Naive thymus-derived CD4-positive, alpha-beta T cell (primary cell): ENCODE measurements around the gene HYAL2. TPM values are rescaled to one million over a fixed set of nuclear protein-coding genes. Genes with fewer than 3 reads are reported as not detected.

Experiments used
- ATAC-seq: fragments of 150-1000 bp; cut with Tn5 transposase; 2 replicates; pipeline ENCODE4 v1.10.0; 2021; ENCODE audit warnings: mild to moderate bottlenecking, moderate library complexity
- CTCF ChIA-PET: fragments of 350-600 bp; sonication (Branson Sonifier 250); formaldehyde crosslinking; loops from one replicate; lab custom pipeline; 2021; ENCODE audit warnings: antibody characterized with exemption; lab: Charles Lee
- POLR2A ChIA-PET: fragments of 350-600 bp; sonication (Branson Sonifier 250); formaldehyde crosslinking; loops from one replicate; lab custom pipeline; 2021; ENCODE audit warnings: antibody characterized with exemption, inconsistent platforms; lab: Charles Lee
- DNase-seq, 9 donors: peaks; one replicate each; pipeline versions ENCODE4 v3.0.0 to v3.0.0-alpha.2; 2020 to 2022; ENCODE audit warnings: mixed read lengths in 1 of 9
- H3K27ac ChIP-seq: one replicate; pipeline ENCODE4 v1.7.0; 2013; ENCODE audit warnings: mild to moderate bottlenecking, low read depth, low read length, moderate library complexity
- H3K27me3 ChIP-seq, 2 donors: one replicate each; pipeline ENCODE4 v1.7.0; 2013; ENCODE audit warnings: low read length in 2 of 2, mild to moderate bottlenecking in 2 of 2, moderate library complexity in 2 of 2; ENCODE audit not compliant: control insufficient read depth in 2 of 2, insufficient read depth in 2 of 2
- H3K36me3 ChIP-seq, 3 experiments: 1 replicate in 2 of 3; 2 replicates in 1 of 3; pipeline ENCODE4 v1.7.0; 2013; ENCODE audit warnings: low read length in 3 of 3, mild to moderate bottlenecking in 3 of 3, moderate library complexity in 1 of 3; ENCODE audit not compliant: insufficient read depth in 3 of 3, control insufficient read depth in 2 of 3
- H3K4me1 ChIP-seq, 2 donors: one replicate each; pipeline ENCODE4 v1.7.0; 2013; ENCODE audit warnings: low read length in 2 of 2, mild to moderate bottlenecking in 2 of 2, moderate library complexity in 1 of 2; ENCODE audit not compliant: control insufficient read depth in 2 of 2, insufficient read depth in 2 of 2
- H3K4me3 ChIP-seq: 2 replicates; pipeline ENCODE4 v1.7.0; 2013; ENCODE audit warnings: mild to moderate bottlenecking, low read length
- H3K9me3 ChIP-seq, 3 experiments: 1 replicate in 2 of 3; 2 replicates in 1 of 3; pipeline ENCODE4 v1.7.0; 2013; ENCODE audit warnings: low read length in 3 of 3; ENCODE audit not compliant: control insufficient read depth in 2 of 3
- H3K27ac Mint-ChIP-seq, 9 donors: one replicate each; pipeline ENCODE4 v1.8.0; 2020 to 2022; ENCODE audit warnings: mixed read lengths in 9 of 9, mild to moderate bottlenecking in 8 of 9, moderate library complexity in 5 of 9, inconsistent platforms in 2 of 9
- H3K27me3 Mint-ChIP-seq, 5 donors: one replicate each; pipeline ENCODE4 v1.8.0; 2021 to 2022; ENCODE audit warnings: mixed read lengths in 5 of 5, mild to moderate bottlenecking in 1 of 5
- H3K36me3 Mint-ChIP-seq, 5 donors: one replicate each; pipeline ENCODE4 v1.8.0; 2020 to 2022; ENCODE audit warnings: mixed read lengths in 5 of 5, mild to moderate bottlenecking in 3 of 5, inconsistent platforms in 1 of 5
- H3K4me1 Mint-ChIP-seq, 7 donors: one replicate each; pipeline ENCODE4 v1.8.0; 2020 to 2022; ENCODE audit warnings: mixed read lengths in 7 of 7, mild to moderate bottlenecking in 3 of 7, inconsistent platforms in 1 of 7
- H3K4me3 Mint-ChIP-seq, 10 donors: one replicate each; pipeline ENCODE4 v1.8.0; 2020 to 2022; ENCODE audit warnings: mild to moderate bottlenecking in 10 of 10, mixed read lengths in 10 of 10, moderate library complexity in 6 of 10, inconsistent platforms in 2 of 10
- H3K9me3 Mint-ChIP-seq, 11 donors: one replicate each; pipeline ENCODE4 v1.8.0; 2020 to 2022; ENCODE audit warnings: mixed read lengths in 11 of 11, mild to moderate bottlenecking in 4 of 11, inconsistent platforms in 1 of 11, moderate library complexity in 1 of 11
- intact Hi-C, 2 donors: fragments of 100-400 bp; cut with micrococcal nuclease; formaldehyde crosslinking; loops; one replicate each; pipeline ENCODE4 v1.15.1; 2023
- polyA plus RNA-seq, 2 donors: library from polyadenylated mRNA; unstranded; fragments of 300-500 nt; fragmentation: Illumina TruSeq; gene quantifications; one replicate each; pipeline ENCODE4 v1.2.3, GENCODE V29; 2021
- total RNA-seq, 6 experiments: library from RNA in 5 of 6; stranded (reverse) in 5 of 6; gene quantifications; 1 replicate in 5 of 6; 2 replicates in 1 of 6; pipeline ENCODE4 v1.2.3 and lab custom pipeline; 2021 to 2026

The HYAL2 gene
- total and polyA plus RNA-seq, 7 experiments from 2014 or later, result 1.5 to 5.3 (median 3.2) TPM

DNA sequence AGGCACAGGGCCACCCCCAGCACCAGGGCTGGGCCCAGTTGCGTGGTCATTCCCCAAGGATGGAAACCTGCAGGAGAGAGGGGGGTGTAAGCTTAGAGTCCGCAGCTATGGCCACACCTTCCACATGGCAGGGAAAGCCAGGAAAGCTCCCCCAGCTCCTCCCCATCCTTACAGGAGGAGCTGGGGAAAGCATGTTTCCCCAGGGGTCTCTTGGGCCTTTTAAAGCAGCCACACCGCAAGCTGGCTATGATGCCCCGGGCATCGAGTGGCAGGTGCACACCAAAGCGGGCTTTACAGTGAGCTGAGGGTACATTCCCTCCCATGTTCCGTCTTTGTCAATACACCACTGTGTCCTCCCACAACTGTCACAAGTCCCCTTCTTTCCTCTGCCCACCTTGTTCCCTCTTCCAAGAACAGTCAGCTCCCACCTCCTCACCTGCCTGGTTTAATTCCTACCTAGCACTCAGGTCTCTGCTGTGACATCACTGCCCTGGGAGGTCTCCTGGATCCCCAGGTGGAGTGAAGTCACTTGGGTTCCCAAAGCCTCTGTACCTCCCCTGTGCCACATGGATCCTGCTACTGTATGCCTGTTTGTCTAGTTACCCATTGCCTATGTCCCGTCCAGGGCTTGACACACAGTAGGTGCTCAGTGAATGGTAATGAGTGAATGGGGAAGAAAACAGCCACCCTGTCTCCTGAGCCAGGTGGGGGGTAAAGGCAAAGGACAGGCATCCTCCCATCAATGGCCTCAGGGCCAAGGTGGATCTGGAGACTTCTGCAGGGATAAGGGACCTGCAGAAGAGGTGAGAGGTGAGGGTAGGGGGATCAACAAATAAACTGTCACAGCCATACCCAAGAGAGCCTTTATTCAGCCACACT is 26.8 kb downstream of the HYAL2 start:
- Histone ChIP-seq H3K27ac (no peak overlapping the region), H3K9me3 (no peaks in the 10 kb centered on the region), H3K36me3 (peaks cover 0 to 14% (median 0%) of the 10 kb centered on the region in 3 experiments), H3K4me1 (peaks cover 32 to 34% of the 10 kb centered on the region in 2 donors), H3K4me3 (no peak overlapping the region), H3K27me3 (no peaks in the 10 kb centered on the region)
- DNase-seq (no peak), ATAC-seq (no peak)
- no peaks in the 10 kb centered on the region for H3K9me3 Mint-ChIP-seq
- peak overlapping the region in 4 of 9 donors; percentile 28 to 95 (median 47) for H3K27ac Mint-ChIP-seq
- peaks cover 28 to 48% (median 38%) of the 10 kb centered on the region in 7 donors for H3K4me1 Mint-ChIP-seq
- peaks cover 0 to 1% (median 0%) of the 10 kb centered on the region in 5 donors for H3K36me3 Mint-ChIP-seq
- H3K27me3 Mint-ChIP-seq, result no peaks in the 10 kb centered on the region
- ChIA-PET CTCF (interaction anchor here (1.0 kb wide), 1 partner anchor 67 kb away, joined by 3 read pairs; no protein-coding TSS in a partner anchor), POLR2A (interaction anchor here (0.9 to 1.3 kb wide), 2 partner anchors 32 to 55 kb away, joined by 3 to 4 read pairs; partner anchors contain the start of genes CYB561D2, NPRL2 and TUSC2)
- peak overlapping the region in 1 of 10 donors; percentile 56 for H3K4me3 Mint-ChIP-seq
- intact Hi-C loops, result loop anchor here (5.0 to 10.0 kb wide), 9 partner anchors 211 to 1821 kb away; partner anchors contain the start of genes APEH (in 1 of the 2), CISH (in 1 of the 2), DUSP7 (in 1 of the 2) and INKA1 (in 1 of the 2)

DNA sequence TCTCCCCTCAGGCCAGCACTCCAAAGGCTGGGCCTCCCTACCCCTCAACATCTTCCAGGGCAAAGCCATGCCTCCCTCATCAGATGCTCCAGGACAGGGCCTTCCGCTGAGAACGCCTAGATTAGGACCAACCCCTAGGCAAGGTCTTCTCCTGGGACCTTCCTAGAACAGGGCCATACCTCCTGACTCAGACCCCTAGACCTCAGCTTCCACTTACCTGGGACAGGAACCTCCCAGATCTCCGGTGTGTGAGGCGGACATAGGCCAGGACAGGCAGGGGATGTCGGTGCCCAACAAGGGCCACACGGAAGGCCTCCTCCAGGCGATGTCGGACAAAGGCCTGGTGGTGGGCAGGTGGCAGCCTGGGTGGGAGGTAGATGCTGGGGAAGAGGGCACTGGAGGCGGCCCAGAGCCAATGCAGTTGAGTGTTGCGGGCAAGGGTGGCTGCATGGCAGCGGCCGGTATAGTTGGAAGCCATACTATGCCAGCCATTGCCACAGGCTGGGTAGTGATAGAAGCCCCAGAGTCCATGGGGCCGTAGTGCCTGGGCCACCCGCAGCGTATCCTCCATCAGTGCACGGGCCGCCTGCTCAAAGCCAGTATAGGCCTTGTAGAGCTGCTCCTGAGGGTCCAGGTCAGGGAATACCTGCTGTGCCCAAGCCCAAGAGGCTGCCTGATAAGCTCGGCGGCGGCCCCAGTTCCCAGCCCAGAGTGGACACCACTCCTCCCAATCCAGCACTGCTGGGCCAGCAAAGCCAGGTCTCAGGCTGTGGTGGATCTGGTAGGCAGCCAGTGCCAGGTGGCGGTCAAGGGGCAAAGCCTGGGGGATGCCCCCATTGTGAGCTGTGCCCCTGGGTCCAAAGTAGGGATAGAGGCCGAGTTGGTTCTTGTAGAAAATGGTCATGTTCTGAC is 27.8 kb downstream of the HYAL2 start:
- no peaks in the 10 kb centered on the region for H3K27me3 ChIP-seq
- intact Hi-C loops, result loop anchor here (5.0 to 10.0 kb wide), 9 partner anchors 210 to 1820 kb away; partner anchors contain the start of genes APEH (in 1 of the 2), CISH (in 1 of the 2), DUSP7 (in 1 of the 2) and INKA1 (in 1 of the 2)
- Mint-ChIP-seq H3K4me3 (no peak overlapping the region), H3K27ac (peak overlapping the region in 3 of 9 donors; percentile 44 to 63 (median 52)), H3K9me3 (no peaks in the 10 kb centered on the region), H3K4me1 (peaks cover 21 to 39% (median 32%) of the 10 kb centered on the region in 7 donors), H3K27me3 (no peaks in the 10 kb centered on the region), H3K36me3 (peaks cover 0 to 1% (median 0%) of the 10 kb centered on the region in 5 donors)
- ATAC-seq, result no peak
- H3K4me3 ChIP-seq, result no peak overlapping the region
- peaks cover 24 to 27% of the 10 kb centered on the region in 2 donors for H3K4me1 ChIP-seq
- CTCF ChIA-PET, result no interaction called here
- no peak for DNase-seq
- no peak overlapping the region for H3K27ac ChIP-seq
- H3K36me3 ChIP-seq, result peaks cover 0 to 22% (median 0%) of the 10 kb centered on the region in 3 experiments
- no peaks in the 10 kb centered on the region for H3K9me3 ChIP-seq
- POLR2A ChIA-PET, result interaction anchor here (0.8 to 3.1 kb wide), 3 partner anchors 43 to 56 kb away, joined by 3 to 18 read pairs (median 3); partner anchors contain the start of genes CYB561D2 and NPRL2

DNA sequence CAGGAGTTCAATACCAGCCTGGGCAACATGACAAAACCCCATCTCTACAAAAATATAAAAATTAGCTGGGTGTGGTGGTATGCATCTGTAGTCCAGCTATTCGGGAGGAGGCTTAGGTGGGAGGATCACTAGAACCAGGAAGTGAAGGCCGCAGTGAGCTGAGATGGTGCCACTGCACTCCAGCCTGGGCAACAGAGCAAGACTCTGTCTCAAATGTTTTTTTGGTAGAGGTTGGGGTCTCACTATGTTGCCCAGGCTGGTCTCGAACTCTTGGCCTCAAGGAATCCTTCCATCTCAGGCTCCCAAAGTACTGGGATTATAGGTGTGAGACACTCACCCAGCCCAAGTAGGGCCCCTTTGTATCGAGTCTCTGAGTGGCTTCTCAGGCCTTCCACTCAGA is 28.5 kb downstream of the HYAL2 start:
- H3K9me3 Mint-ChIP-seq, result no peaks in the 10 kb centered on the region
- CTCF ChIA-PET, result interaction anchor here (0.9 kb wide), 1 partner anchor 12 kb away, joined by 3 read pairs; no protein-coding TSS in a partner anchor

DNA sequence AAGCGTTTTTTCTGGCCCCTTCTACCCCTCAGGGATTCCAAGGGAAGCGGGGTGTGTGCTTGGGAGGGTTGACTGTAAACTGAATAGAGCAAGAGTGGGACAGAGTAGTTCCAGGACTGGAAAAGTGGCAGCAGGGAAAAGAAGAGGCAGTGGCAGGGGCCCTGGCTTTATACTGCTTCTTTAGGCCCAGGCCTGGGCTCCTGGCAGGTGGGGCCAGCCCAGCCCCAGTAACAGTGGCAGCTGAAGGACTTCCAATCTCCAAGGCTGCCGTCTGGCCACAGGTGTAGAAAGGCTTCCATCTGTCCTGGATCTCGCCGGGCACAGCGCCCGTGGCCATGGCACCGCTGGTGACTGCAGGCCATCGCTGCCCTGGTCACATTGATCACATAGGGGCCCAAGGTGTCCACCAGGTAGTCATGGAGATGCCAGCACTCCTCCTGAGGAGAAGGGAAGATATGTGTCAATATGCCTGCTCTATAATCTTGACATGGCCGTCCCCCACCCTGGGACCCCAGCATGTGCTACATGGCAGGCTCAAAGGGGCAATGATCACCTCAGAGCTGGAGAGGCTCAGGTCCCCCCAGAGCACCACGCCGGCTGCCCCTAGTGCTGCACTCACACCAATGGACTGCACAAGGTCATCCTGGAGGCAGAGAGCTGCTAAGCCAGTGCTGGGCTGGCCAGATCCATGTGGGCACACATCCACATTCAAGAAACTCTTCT is 29.3 kb downstream of the HYAL2 start:
- intact Hi-C loops, result loop anchor here (2.0 to 10.0 kb wide), 6 partner anchors 208 to 1818 kb away; partner anchors contain the start of genes DUSP7 (in 1 of the 2), INKA1 (in 1 of the 2), IP6K2 (in 1 of the 2) and MANF (in 1 of the 2)
- DNase-seq, result no peak
- peak overlapping the region; percentile 85 to 97 (median 93) for H3K27ac Mint-ChIP-seq
- ChIA-PET POLR2A (interaction anchor here (0.5 to 3.1 kb wide), 8 partner anchors 10 to 1001 kb away, joined by 3 to 18 read pairs (median 3); partner anchors contain the start of genes CYB561D2, GNAI2, HYAL1 and NPRL2), CTCF (interaction anchor here (0.9 to 1.5 kb wide), 2 partner anchors 12 to 47 kb away, joined by 3 to 5 read pairs; no protein-coding TSS in a partner anchor)
- peaks cover 0 to 6% (median 1%) of the 10 kb centered on the region in 5 donors for H3K36me3 Mint-ChIP-seq
- H3K4me3 ChIP-seq, result peak overlapping the region; percentile 57
- H3K36me3 ChIP-seq, result peaks cover 0 to 37% (median 9%) of the 10 kb centered on the region in 3 experiments
- peak overlapping the region; percentile 5 to 99 (median 84) for H3K4me3 Mint-ChIP-seq
- peaks cover 19 to 30% (median 25%) of the 10 kb centered on the region in 7 donors for H3K4me1 Mint-ChIP-seq
- no peaks in the 10 kb centered on the region for H3K27me3 ChIP-seq
- no peak for ATAC-seq
- no peaks in the 10 kb centered on the region for H3K9me3 ChIP-seq
- no peaks in the 10 kb centered on the region for H3K27me3 Mint-ChIP-seq
- peaks cover 16 to 21% of the 10 kb centered on the region in 2 donors for H3K4me1 ChIP-seq
- no peaks in the 10 kb centered on the region for H3K9me3 Mint-ChIP-seq
- peak overlapping the region; percentile 74 for H3K27ac ChIP-seq

More for the DNA sequence above, 28.5 kb downstream of the HYAL2 start:
- intact Hi-C loops, result loop anchor here (10.0 kb wide), 5 partner anchors 209 to 1819 kb away; partner anchors contain the start of genes DUSP7 (in 1 of the 2), INKA1 (in 1 of the 2), IP6K2 (in 1 of the 2) and RBM5 (in 1 of the 2)
- no peak overlapping the region for H3K27ac ChIP-seq
- H3K4me1 ChIP-seq, result peaks cover 23 to 25% of the 10 kb centered on the region in 2 donors
- POLR2A ChIA-PET, result interaction anchor here (0.7 to 3.1 kb wide), 3 partner anchors 12 to 56 kb away, joined by 3 to 18 read pairs (median 4); partner anchors contain the start of genes CYB561D2 and NPRL2
- peak overlapping the region in 3 of 9 donors; percentile 44 to 63 (median 52) for H3K27ac Mint-ChIP-seq
- no peak overlapping the region for H3K4me3 Mint-ChIP-seq
- peaks cover 0 to 29% (median 5%) of the 10 kb centered on the region in 3 experiments for H3K36me3 ChIP-seq
- peaks cover 0 to 1% (median 0%) of the 10 kb centered on the region in 5 donors for H3K36me3 Mint-ChIP-seq
- peaks cover 20 to 35% (median 31%) of the 10 kb centered on the region in 7 donors for H3K4me1 Mint-ChIP-seq
- H3K27me3 Mint-ChIP-seq, result no peaks in the 10 kb centered on the region
- no peak overlapping the region for H3K4me3 ChIP-seq
- ATAC-seq (no peak), DNase-seq (no peak)
- no peaks in the 10 kb centered on the region for H3K27me3 ChIP-seq
- no peaks in the 10 kb centered on the region for H3K9me3 ChIP-seq
